HEK293T (cell line): ENCODE data around the gene DLG1.

Source experiments
- BHLHE40 ChIP-seq: fragments of 450-650 bp; IDR thresholded peaks from 2 replicates; pipeline ENCODE4 v1.6.1; 2016; ENCODE audit warnings: mild to moderate bottlenecking, moderate library complexity, borderline replicate concordance
- ELF4 ChIP-seq: fragments of 450-650 bp; IDR thresholded peaks from 2 replicates; pipeline ENCODE4 v1.6.1; 2017; ENCODE audit warnings: antibody characterized with exemption
- FOXA1 ChIP-seq: fragments of 450-650 bp; IDR thresholded peaks from 2 replicates; pipeline ENCODE4 v1.6.1; 2016; ENCODE audit warnings: mild to moderate bottlenecking
- FOXK2 ChIP-seq: fragments of 450-650 bp; IDR thresholded peaks from 2 replicates; pipeline ENCODE4 v1.6.1; 2016; ENCODE audit warnings: mild to moderate bottlenecking
- FOXM1 ChIP-seq: fragments of 450-650 bp; IDR thresholded peaks from 2 replicates; pipeline ENCODE4 v1.6.1; 2017; ENCODE audit warnings: mild to moderate bottlenecking, borderline replicate concordance
- HDGF ChIP-seq: fragments of 450-650 bp; IDR thresholded peaks from 2 replicates; pipeline ENCODE4 v1.6.1; 2017; ENCODE audit warnings: antibody characterized with exemption, borderline replicate concordance
- LEF1 ChIP-seq: fragments of 450-650 bp; IDR thresholded peaks from 2 replicates; pipeline ENCODE4 v1.6.1; 2017; ENCODE audit warnings: mild to moderate bottlenecking, borderline replicate concordance
- NFRKB ChIP-seq: fragments of 450-650 bp; IDR thresholded peaks from 2 replicates; pipeline ENCODE4 v1.6.1; 2016; ENCODE audit warnings: mild to moderate bottlenecking, moderate library complexity
- SP1 ChIP-seq: fragments of 450-650 bp; IDR thresholded peaks from 2 replicates; pipeline ENCODE4 v1.6.1; 2017
- SUZ12 ChIP-seq: fragments of 450-650 bp; IDR thresholded peaks from 2 replicates; pipeline ENCODE4 v1.6.1; 2016; ENCODE audit warnings: mild to moderate bottlenecking
- TARDBP ChIP-seq: fragments of 450-650 bp; IDR thresholded peaks from 2 replicates; pipeline ENCODE4 v1.6.1; 2016
- ZNF384 ChIP-seq: fragments of 450-650 bp; IDR thresholded peaks from 2 replicates; pipeline ENCODE4 v1.6.1; 2016
- TF ChIP-seq, protein P1 (sequence below): fragments of 450-650 bp; IDR thresholded peaks from 2 replicates; pipeline ENCODE4 v1.6.1; 2016

DNA sequence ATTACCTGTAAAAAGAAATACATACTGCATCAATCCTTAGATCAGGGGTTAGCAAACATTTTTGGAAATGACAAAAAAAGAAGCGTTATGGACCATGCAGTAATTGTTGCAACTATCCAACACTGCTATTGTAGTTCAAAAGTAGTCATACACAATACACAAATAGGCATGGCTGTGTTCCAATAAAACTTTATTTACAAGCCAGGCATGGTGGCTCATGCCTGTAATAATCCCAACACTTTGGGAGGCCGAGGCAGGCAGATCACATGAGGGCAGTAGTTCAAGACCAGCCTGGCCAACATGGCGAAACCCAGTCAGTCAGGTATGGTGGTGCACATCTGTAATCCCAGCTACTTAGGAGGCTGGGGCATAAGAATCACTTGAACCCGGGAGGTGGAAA is 124.8 kb downstream of the DLG1 start:
- TF ChIP-seq, protein P1, sequence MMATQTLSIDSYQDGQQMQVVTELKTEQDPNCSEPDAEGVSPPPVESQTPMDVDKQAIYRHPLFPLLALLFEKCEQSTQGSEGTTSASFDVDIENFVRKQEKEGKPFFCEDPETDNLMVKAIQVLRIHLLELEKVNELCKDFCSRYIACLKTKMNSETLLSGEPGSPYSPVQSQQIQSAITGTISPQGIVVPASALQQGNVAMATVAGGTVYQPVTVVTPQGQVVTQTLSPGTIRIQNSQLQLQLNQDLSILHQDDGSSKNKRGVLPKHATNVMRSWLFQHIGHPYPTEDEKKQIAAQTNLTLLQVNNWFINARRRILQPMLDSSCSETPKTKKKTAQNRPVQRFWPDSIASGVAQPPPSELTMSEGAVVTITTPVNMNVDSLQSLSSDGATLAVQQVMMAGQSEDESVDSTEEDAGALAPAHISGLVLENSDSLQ = no peak
- TF ChIP-seq LEF1 (no peak), SUZ12 (no peak), BHLHE40 (no peak), ZNF384 (no peak), FOXM1 (no peak), FOXA1 (no peak), FOXK2 (no peak), SP1 (no peak), NFRKB (no peak), HDGF (no peak), TARDBP (no peak), ELF4 (no peak)
